MM.1S (cell line): ENCODE measurements around the gene LAMA3.

ENCODE experiments used
- DNase-seq: peaks from one replicate; pipeline ENCODE4 v3.0.0-alpha.2; 2015
- H2AFZ ChIP-seq: fragments of 300-600 bp; sonication (generic); 2 replicates; pipeline ENCODE4 v1.6.0; 2016; ENCODE audit warnings: antibody characterized with exemption, low read length
- H3F3A ChIP-seq: fragments of 300-600 bp; sonication (generic); 2 replicates; pipeline ENCODE4 v1.6.1; 2016; ENCODE audit warnings: mild to moderate bottlenecking, antibody characterized with exemption, low read length, moderate library complexity, mixed read lengths; ENCODE audit not compliant: insufficient read depth
- H3K27ac ChIP-seq: fragments of 300-600 bp; sonication (generic); 2 replicates; pipeline ENCODE4 v1.5.1; 2016; ENCODE audit warnings: mild to moderate bottlenecking, low read length
- H3K27me3 ChIP-seq: fragments of 300-600 bp; sonication (generic); replicated peaks from 2 replicates; pipeline ENCODE4 v1.6.0; 2016; ENCODE audit warnings: low read length; ENCODE audit not compliant: insufficient read depth
- H3K36me3 ChIP-seq: fragments of 300-600 bp; sonication (generic); replicated peaks from 2 replicates; pipeline ENCODE4 v1.6.1; 2016; ENCODE audit warnings: mild to moderate bottlenecking, low read length, mixed read lengths; ENCODE audit not compliant: insufficient read depth
- H3K4me1 ChIP-seq: fragments of 300-600 bp; sonication (generic); 2 replicates; pipeline ENCODE4 v1.6.1; 2016; ENCODE audit warnings: low read length, mixed read lengths
- H3K4me2 ChIP-seq: fragments of 300-600 bp; sonication (generic); 2 replicates; pipeline ENCODE4 v1.6.0; 2016; ENCODE audit warnings: low read depth, low read length
- H3K4me3 ChIP-seq: fragments of 300-600 bp; sonication (generic); 2 replicates; pipeline ENCODE4 v1.5.1; 2016; ENCODE audit warnings: low read length, mixed read lengths
- H3K79me2 ChIP-seq: fragments of 300-600 bp; sonication (generic); 2 replicates; pipeline ENCODE4 v1.6.1; 2016; ENCODE audit warnings: mixed run types, low read length, mixed read lengths
- H3K9ac ChIP-seq: fragments of 300-600 bp; sonication (generic); 2 replicates; pipeline ENCODE4 v1.6.1; 2016; ENCODE audit warnings: low read length, mixed read lengths
- H3K9me2 ChIP-seq: fragments of 300-600 bp; sonication (generic); replicated peaks from 2 replicates; pipeline ENCODE4 v1.6.1; 2016; ENCODE audit warnings: mild to moderate bottlenecking, low read length, mixed read lengths; ENCODE audit not compliant: insufficient read depth
- H3K9me3 ChIP-seq: fragments of 300-600 bp; sonication (generic); replicated peaks from 2 replicates; pipeline ENCODE4 v1.6.1; 2016; ENCODE audit warnings: mild to moderate bottlenecking, low read length, mixed read lengths; ENCODE audit not compliant: insufficient read depth
- H4K20me1 ChIP-seq: fragments of 300-600 bp; sonication (generic); 2 replicates; pipeline ENCODE4 v1.6.1; 2016; ENCODE audit warnings: mild to moderate bottlenecking, low read length, moderate library complexity, mixed read lengths; ENCODE audit not compliant: insufficient read depth
- EZH2 ChIP-seq: fragments of 300-600 bp; sonication (generic); optimal IDR thresholded peaks from 2 replicates; pipeline ENCODE3; 2017; ENCODE audit warnings: low read depth, mild to moderate bottlenecking, antibody characterized with exemption, low read length, mixed read lengths
- EZH2phosphoT487 ChIP-seq: fragments of 300-600 bp; sonication (generic); IDR thresholded peaks from 2 replicates; pipeline ENCODE4 v1.6.1; 2018; ENCODE audit warnings: antibody characterized with exemption, low read length
- TF ChIP-seq, protein P1 (sequence below): fragments of 300-600 bp; sonication (generic); IDR thresholded peaks from 2 replicates; pipeline ENCODE4 v1.5.1; 2016; ENCODE audit warnings: antibody characterized with exemption, low read length, mixed read lengths

Gene LAMA3, protein sequence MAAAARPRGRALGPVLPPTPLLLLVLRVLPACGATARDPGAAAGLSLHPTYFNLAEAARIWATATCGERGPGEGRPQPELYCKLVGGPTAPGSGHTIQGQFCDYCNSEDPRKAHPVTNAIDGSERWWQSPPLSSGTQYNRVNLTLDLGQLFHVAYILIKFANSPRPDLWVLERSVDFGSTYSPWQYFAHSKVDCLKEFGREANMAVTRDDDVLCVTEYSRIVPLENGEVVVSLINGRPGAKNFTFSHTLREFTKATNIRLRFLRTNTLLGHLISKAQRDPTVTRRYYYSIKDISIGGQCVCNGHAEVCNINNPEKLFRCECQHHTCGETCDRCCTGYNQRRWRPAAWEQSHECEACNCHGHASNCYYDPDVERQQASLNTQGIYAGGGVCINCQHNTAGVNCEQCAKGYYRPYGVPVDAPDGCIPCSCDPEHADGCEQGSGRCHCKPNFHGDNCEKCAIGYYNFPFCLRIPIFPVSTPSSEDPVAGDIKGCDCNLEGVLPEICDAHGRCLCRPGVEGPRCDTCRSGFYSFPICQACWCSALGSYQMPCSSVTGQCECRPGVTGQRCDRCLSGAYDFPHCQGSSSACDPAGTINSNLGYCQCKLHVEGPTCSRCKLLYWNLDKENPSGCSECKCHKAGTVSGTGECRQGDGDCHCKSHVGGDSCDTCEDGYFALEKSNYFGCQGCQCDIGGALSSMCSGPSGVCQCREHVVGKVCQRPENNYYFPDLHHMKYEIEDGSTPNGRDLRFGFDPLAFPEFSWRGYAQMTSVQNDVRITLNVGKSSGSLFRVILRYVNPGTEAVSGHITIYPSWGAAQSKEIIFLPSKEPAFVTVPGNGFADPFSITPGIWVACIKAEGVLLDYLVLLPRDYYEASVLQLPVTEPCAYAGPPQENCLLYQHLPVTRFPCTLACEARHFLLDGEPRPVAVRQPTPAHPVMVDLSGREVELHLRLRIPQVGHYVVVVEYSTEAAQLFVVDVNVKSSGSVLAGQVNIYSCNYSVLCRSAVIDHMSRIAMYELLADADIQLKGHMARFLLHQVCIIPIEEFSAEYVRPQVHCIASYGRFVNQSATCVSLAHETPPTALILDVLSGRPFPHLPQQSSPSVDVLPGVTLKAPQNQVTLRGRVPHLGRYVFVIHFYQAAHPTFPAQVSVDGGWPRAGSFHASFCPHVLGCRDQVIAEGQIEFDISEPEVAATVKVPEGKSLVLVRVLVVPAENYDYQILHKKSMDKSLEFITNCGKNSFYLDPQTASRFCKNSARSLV (N-terminal part only)

DNA sequence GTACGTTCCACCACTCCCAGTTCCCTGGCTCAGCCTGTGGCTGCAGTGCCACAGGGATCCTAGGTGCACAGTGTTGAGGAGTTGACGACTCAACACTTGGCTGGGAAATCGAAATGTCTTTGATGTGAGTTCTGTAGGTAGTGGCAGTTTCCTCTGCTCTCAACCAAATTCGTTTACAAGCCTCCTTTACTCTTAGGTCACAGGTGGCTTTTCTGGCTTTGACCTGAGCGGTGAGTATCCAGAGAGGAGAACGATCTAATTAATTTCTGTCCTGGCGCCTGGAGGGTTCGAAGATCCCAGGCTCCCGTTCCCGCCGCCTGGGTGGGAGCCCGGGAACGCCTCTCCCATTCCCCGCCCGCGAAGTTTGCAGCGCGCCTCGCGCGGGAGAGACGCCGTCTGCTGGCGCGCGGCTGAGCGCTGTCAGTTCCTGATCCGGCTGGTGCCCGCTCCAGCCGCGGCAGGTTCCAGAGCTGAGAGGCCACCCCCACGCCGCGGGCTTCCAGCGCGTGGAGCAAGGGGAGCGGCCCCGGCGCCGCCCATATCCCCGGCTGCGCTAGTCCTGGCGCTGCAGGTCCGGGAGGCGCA, at the start of gene LAMA3:
LAMA3 (plus strand) TSS at position 423 of the 585 bp plus-strand sequence. CDS start 231 bp downstream, outside the sequence.
- Histone ChIP-seq H4K20me1 (no peaks in the 10 kb centered on the region), H3K9ac (peak within 1 kb of the TSS; percentile 12; the same call in 1 of the 2 replicates), H3K36me3 (no peaks in the 10 kb centered on the region), H3F3A (no peaks in the 10 kb centered on the region), H3K4me1 (no peaks in the 10 kb centered on the region), H3K27ac (no peak within 1 kb of the TSS), H3K9me2 (no peaks in the 10 kb centered on the region), H3K79me2 (no peaks in the 10 kb centered on the region), H3K9me3 (no peaks in the 10 kb centered on the region), H3K27me3 (no peaks in the 10 kb centered on the region), H2AFZ (peak within 1 kb of the TSS; percentile 88), H3K4me3 (peak within 1 kb of the TSS; percentile 57), H3K4me2 (peak within 1 kb of the TSS; percentile 97)
- DNase-seq: peak; percentile 24
- no peak for TF ChIP-seq EZH2phosphoT487
- TF ChIP-seq, protein P1, sequence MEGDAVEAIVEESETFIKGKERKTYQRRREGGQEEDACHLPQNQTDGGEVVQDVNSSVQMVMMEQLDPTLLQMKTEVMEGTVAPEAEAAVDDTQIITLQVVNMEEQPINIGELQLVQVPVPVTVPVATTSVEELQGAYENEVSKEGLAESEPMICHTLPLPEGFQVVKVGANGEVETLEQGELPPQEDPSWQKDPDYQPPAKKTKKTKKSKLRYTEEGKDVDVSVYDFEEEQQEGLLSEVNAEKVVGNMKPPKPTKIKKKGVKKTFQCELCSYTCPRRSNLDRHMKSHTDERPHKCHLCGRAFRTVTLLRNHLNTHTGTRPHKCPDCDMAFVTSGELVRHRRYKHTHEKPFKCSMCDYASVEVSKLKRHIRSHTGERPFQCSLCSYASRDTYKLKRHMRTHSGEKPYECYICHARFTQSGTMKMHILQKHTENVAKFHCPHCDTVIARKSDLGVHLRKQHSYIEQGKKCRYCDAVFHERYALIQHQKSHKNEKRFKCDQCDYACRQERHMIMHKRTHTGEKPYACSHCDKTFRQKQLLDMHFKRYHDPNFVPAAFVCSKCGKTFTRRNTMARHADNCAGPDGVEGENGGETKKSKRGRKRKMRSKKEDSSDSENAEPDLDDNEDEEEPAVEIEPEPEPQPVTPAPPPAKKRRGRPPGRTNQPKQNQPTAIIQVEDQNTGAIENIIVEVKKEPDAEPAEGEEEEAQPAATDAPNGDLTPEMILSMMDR: peak; percentile 8; the same call in 1 of the 2 replicates

DNA sequence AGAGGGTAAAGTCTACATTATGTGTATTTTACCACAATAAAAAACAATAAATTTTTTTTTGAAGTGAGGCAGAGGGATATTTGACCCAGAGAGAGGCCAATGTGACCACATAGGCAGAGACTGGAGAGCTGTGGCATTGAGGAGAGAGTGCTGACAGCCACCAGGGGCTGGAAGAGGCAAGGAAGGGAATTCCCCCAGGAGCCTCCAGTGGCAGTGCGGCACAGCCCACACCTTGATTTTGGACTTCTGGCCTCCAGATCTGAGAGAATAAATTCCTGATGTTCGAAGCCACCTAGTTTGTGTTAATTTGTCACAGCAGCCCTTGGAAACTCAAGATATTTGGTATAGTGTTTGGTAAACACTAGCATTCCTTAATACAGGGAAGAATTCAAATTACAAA, 49.2 kb upstream of the LAMA3 start:
- no peak overlapping the region for H3K4me3 ChIP-seq
- H3K9me3 ChIP-seq: no peaks in the 10 kb centered on the region
- H3F3A ChIP-seq: no peaks in the 10 kb centered on the region
- no peak overlapping the region for H3K4me2 ChIP-seq
- H4K20me1 ChIP-seq: no peaks in the 10 kb centered on the region
- DNase-seq: no peak
- no peaks in the 10 kb centered on the region for H3K79me2 ChIP-seq
- H3K27me3 ChIP-seq: no peaks in the 10 kb centered on the region
- TF ChIP-seq EZH2 (no peak), EZH2phosphoT487 (no peak)
- TF ChIP-seq, protein P1: no peak
- no peak overlapping the region for H3K27ac ChIP-seq
- no peaks in the 10 kb centered on the region for H3K4me1 ChIP-seq
- no peak overlapping the region for H2AFZ ChIP-seq
- H3K36me3 ChIP-seq: no peaks in the 10 kb centered on the region
- no peaks in the 10 kb centered on the region for H3K9me2 ChIP-seq
- H3K9ac ChIP-seq: no peak overlapping the region

DNA sequence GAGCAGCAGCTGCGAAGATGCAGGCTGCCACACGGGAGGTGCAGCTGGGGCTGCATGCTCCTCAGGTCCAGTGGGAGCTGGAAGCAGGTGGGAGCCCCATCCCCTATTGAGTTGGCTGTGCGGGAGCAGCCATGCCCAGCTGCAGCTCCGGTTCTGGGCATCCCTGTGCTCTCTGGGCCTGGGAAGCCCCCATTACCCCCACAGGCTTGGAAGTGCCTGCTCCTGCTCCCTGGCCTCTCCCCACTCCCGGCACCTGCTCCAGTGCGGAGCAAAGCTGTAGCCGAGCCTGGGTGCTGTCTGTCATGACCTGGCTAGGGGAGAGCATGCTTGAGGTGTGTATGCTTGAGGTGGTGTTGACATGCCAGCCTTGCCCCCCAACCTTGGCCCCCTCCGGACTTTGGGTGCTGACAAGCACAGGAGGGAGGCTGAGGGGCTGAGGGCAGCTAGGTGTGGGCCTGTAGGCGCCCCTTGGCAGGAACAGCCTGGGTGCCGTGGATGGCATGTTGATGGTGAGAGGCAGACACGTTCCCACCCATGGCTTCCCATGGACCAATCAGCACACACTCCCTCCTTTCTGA, 48.0 kb upstream of the LAMA3 start:
- Histone ChIP-seq H3K4me1 (no peaks in the 10 kb centered on the region), H4K20me1 (no peaks in the 10 kb centered on the region), H3K9me2 (no peaks in the 10 kb centered on the region), H3K27ac (no peak overlapping the region), H3K4me3 (no peak overlapping the region), H2AFZ (no peak overlapping the region), H3K9me3 (no peaks in the 10 kb centered on the region), H3F3A (no peaks in the 10 kb centered on the region), H3K27me3 (no peaks in the 10 kb centered on the region), H3K36me3 (no peaks in the 10 kb centered on the region), H3K9ac (no peak overlapping the region), H3K79me2 (no peaks in the 10 kb centered on the region), H3K4me2 (no peak overlapping the region)
- no peak for TF ChIP-seq EZH2phosphoT487
- TF ChIP-seq, protein P1: no peak
- TF ChIP-seq EZH2: no peak
- no peak for DNase-seq
